Activated naive CD4-positive, alpha-beta T cell treated with Interleukin-2 at 50 U/mL for 16 hours (primary cell): Measurements from ENCODE around the gene IGSF23.
"Not testable (repeated sequence)": the region's sequence is repeated elsewhere in the genome, so short reads cannot be mapped to it uniquely, and the experiment has no call there.

Source experiments
- DNase-seq: peaks from one replicate; pipeline ENCODE4 v3.0.0-alpha.2; 2020

Gene IGSF23

DNA sequence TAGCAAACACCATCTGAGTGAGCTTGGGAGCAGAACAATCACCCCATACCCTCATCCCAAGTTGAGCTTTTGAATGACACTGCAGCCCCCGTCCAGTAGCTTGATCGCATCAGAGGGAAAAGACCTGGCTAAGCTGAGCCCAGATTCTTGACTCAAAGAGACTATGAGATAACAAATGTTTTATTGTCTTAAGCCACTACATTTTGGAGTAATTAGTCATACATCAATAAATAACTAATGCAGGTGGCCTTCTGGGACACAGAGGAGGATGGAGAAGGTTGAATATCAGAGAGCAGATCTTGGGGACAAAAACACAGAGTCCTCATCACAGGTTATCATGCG is 24.6 kb upstream of the IGSF23 start:
- DNase-seq, result no peak

DNA sequence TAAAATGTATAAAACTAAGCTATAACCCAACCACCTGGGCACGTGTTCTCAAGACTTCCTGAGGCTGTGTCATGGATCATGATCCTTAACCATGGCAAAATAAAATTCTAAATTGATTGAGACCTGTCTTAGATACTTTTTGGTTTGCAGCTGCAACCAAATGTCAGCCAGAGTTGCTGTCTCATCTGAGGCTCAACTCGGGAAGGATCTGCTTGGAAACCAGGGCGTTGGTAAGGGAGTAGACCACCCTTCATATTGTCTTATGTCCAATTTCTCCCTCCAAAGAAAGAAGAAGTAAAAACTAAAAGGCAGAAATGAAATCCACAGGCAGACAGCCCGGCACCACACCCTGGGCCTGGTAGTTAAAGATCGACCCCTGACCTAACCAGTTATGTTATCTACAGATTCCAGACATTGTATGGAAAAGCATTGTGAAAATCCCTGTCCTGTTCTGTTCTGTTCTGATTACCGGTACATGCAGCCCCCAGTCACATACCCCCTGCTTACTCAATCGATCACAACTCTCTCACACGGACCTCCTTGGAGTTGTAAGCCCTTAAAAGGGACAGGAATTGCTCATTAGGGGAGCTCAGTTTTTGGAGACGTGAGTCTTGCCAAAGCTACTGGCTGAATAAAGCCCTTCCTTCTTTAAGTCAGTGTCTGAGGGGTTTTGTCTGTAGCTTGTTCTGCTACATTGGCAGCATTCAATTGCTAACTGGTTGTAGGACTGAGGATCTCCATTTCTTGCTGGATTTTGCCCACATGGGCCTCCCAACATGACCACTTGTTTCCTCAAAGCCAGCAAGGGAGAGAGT is 22.9 kb upstream of the IGSF23 start:
- no peak for DNase-seq

DNA sequence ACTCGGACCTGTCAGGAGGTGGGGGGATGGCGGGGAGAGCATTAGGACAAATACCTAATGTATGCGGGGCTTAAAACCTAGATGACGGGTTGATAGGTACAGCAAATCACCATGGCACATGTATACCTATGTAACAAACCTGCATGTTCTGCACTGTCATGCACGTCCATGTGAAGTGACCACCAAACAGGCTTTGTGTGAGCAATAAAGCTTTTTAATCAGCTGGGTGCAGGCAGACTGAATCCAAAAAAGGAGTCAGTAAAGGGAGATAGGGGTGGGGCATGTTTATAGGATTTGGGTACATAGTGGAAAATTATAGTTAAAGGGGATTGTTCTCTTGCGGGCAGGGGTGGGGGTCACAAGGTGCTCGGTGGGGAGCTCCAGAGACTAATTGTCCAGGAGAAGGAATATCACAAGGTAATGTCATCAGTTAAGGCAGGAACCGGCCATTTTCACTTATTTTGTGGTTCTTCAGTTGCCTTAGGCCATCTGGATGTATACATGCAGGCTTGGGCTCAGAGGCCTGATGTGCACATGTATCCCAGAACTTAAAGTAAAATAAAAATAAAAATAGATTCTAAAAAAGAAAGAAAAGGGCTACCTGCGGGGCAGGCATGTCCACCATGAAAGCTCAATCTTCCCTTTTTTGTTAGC is 21.9 kb upstream of the IGSF23 start:
- not testable (repeated sequence) for DNase-seq

DNA sequence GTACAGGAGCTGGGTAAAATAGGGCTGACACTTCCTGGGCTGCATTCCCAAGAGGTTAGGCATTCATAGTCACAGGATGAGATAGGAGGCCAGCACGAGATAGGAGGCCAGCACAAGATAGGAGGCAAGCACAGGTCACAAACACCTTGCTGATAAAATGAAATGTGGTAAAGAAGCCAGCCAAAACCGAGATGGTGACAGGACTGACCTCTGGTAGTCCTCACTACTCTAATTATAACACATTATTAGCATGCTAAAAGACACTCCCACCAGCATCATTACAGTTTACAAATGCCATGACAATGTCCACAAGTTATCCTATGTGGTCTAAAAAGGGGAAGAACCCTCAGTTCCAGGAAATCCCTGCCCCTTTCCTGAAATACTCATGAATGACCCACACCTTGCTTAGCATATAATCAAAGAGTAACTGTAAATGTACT is 20.9 kb upstream of the IGSF23 start:
- DNase-seq, result no peak

DNA sequence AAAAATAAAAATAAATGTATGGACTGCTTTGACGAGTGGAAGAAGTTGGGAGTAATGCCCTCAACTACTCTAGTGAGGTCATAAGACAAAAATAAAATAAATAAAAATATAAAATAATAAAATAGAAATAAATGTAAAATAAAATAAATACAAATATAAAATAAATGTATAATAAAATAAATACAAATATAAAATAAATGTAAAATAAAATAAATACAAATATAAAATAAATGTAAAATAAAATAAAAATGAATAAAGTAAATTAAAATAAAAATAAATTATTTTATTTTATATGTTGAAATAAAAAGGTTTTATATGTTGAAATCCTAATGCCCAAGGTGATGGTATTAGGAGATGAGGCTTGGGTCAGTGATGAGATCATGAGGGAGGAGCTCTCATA is 20.1 kb upstream of the IGSF23 start:
- DNase-seq, result no peak

DNA sequence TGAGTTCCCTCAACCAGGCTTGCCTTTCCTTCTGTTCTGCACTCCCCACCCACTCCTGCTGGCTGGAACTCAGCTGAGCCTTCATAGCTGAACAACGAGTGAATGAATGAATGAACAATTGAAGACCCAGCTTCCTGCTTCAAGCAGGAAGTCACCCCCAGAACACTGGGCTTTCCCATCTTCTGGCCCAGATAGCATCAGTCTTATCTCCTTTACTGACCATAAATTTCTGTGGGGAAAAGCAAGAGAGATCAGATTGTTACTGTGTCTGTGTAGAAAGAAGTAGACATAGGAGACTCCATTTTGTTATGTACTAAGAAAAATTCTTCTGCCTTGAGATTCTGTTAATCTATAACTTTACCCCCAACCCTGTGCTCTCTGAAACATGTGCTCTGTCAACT is 19.5 kb upstream of the IGSF23 start:
- DNase-seq, result not testable (repeated sequence)

DNA sequence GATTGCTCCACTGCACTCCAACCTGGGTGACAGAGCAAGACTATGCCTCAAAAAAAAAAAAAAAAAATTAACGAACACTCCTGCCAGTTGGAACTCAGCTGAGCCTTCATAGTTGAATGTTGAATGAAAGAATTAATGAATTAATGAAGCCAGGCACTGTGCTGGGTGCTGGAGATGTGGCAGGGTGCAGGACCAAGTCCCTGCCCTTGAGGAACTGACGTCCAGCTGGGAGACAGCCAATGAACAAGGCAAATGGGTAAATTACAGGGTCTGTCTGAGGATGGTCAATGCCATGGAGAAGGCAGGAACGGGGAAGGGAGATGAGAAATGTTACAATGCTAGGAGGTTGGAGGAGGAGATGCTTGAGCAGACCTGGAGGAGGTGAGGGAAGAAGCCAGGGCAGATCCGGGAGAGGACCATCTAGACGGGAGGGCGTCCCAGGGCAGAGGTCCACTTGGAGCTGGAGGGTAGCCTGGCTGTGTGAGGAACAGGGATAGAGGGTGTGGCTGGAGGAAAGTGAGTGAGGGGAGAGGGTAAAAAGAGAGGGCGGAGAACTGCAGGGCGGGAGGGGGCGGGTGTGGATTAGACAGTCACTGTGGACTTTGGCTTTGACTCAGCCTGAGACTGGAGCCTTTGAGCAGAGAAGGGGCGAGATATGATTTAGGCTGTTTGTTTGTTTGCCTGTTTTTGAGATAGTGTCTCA is 16.8 kb upstream of the IGSF23 start:
- DNase-seq, result no peak

DNA sequence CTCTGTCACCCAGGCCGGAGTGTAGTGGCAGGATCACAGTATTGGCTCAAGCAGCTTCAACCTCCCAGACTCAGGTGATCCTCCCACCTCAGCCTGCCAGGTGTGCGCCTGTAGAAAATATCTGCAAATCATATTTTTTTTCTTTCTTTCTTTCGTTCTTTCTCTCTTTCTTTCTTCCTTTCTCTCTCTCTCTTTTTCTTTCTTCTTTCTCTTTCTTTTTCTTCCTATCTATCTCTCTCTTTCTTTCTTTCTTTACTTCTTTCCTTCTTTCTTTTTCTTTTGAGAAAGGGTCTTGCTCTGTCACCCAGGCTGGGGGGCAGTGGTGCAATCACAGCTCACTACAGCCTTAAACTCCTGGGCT is 16.3 kb upstream of the IGSF23 start:
- no peak for DNase-seq

DNA sequence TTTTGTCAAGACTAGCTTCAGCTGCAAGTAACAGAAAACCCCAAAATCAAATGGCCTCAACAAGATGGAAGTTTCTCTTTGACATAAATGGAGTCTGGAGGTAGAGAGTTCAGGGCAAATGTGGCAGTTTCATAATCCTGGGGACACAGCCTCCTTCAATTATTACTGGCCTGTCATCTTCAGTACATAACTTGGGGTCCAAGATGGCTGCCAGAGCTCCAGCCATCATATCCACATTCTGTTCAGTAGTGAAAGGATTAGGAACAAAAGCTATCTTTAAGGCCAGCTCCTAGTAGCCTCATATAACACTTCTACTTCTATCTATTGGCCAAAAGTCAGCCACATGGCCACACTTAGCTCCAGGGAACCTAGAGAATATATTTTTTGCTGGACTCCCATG is 15.0 kb upstream of the IGSF23 start:
- no peak for DNase-seq

DNA sequence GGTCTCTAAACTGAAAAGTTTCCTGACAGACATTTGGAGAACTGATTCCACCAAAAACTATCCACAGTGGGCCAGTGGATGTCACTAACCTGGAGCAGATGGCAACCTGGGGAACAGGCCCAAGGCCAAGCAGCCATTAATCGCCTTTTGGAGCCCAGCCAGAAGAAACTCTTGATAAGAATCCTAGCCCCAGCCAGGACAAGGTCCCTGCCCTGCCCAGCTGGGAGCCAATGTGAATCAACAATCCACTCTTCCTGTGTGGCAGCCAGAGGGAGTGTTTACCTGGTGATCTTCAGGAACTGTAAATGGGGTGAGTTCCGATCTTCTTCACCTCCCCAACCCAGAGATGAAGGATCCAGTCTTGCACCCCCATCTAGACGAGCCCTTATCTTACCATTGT is 14.5 kb upstream of the IGSF23 start:
- DNase-seq, result no peak

DNA sequence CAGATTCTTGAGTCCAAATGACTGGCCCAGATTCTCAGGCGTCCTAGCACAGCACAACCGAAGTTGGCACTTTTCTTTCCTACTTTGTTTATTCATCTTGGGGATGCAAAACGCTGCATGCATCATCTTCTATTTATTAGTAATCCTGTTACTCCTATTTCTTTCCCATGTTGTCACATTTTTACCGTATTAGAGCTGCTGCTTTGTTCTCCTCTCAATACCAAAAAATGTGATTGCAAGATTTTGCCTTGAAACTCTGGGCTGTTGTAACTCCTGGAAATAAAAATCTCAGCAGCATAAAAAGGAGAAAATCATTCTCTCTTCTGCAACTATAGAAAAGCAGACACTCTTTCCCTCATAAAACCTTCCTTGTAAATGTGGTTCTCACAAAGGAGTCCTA is 12.9 kb upstream of the IGSF23 start:
- DNase-seq, result no peak

DNA sequence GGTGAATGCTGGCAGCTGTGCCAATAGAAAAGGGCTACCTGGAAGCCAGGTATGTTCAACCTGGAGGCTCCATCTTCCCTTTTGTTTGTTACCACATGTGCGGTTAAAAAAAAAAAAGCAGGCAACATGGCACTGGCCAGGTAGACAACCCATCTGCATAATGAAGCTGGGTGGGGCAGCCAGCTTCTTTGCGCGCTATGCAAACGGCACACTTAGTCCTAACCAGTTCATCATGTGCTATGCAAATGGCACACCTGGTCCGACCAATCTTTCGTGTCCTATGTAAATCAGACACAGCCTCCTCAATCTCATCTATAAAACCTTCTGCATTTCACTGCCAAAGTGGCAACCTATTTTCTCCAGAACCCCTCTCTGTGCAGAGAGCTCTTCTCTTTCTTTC is 11.3 kb upstream of the IGSF23 start:
- no peak for DNase-seq

DNA sequence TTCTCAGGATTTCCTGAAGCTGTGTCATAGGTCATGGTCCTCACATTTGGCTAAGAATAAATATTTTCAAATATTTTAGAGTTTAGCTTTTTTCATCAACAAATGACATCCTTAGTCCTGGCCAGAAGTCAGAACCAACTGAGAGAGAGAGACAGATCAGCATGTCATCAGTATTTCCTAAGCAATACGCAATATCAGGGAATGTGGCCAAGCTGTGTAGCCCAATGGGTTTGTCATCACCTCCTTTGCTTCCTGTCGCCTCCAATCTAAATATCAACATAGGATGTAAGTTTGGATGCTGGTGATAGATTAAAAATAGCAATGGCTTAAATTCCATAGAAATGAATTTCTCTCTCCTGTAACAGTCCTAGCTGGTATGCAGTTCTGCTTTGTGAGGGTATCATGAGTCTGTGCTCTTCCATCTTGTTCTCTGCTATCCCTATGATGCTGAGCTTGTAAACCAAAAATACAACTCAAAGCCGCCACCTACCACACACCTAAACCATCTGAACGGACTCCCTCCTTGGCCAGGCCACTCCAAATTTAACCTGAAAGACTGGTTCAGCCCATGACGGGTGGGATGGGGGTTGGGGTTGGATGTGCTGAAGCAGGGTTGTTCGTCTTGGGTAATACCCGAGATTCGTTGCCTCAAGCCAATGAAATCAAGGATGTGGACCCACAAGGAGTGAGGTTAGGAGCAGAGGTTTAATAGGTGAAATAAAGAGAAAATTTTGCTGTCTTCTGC is 10.0 kb upstream of the IGSF23 start:
- no peak for DNase-seq

DNA sequence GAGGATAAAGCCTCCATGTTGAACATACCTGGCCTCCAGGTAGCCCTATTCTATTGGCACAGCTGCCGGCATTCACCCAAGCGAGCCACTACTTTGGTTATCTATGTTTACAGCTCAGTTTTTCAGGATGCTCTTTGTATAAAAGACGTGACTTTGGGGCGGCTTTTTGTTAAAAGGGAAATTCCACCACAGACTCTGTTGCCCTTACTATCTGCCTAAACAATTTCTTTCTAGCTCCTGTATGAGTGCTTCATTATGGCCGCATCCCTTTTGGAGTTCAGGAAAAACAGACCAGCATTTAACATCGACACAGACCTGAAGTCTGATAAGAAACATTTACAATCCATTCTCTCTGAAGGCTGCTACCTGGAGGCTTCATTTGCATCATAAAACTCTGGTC is 9.1 kb upstream of the IGSF23 start:
- DNase-seq, result no peak

DNA sequence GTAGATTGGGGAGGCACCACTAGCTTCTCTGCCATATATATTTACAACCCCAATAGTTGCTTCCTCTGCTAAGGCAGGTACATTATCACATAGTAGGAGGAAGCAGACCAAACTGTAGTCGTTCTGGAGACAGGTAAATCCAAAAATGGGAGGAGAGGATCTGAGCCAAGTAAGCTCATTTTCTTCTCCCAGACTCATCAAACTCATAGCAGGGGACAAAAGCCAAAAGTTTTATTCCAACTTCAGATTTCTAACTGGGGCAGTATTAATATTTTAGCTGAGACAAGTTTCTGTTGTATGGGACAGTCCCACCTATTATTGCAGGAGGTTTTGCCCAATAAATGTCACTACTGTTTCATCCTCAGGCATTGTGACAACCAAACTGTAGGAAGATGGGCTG is 7.8 kb upstream of the IGSF23 start:
- no peak for DNase-seq

DNA sequence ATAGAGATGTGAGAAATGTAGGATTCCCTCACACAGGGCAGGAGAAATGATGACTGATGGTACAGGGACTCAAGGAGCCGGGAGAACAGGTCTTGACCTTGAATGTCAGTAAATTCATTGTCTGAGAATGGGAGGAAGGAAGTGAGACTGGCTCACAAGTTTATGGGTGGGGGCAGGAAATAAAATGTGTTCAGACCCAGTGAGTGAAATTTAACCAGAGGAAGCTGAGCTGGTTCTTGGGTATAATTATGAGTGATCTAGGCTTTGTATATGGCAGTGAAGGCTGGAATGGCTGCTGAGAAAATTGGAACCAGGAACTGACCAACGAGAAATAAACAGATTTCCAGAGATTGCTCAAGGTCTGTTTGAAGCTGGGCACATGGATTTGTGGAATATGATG is 6.3 kb upstream of the IGSF23 start:
- DNase-seq, result no peak

DNA sequence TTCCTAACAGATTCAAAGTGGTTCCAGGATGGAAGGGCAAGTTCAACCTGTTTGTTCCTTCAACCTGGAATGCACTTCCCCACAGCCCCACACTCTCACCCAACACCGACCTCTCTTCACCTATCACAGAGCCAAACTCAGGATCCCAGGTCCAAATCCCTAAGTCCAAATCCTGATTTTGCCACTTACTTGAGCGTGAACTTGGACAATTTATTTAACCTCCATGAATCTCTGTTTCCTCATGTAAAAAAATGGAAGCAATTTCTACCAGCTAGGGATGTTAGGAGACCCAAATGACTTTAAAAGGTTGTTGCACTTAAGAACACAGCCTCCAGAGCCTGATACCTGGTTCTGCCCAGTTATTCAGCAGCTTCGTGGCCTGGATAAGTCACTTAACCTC is 5.4 kb upstream of the IGSF23 start:
- DNase-seq, result no peak

DNA sequence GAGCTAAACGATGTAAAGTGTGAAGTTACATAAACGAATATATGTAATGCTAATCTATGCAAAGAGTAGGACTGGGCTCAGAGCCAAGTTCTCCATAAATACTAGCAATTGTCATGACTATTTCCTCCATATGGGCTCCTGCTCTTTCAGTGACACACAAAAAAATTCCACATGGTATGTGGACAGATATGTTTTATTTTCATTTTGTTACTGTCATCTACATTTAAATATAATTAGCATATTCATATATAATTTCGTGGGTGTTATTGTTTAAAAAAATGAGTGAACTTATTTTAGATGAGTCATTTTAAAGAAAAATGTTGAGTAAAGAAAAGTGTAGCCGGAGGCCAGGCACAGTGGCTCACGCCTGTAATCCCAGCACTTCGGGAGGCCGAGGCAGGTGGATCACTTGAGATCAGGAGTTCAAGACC is 5.0 kb upstream of the IGSF23 start:
- DNase-seq, result no peak

DNA sequence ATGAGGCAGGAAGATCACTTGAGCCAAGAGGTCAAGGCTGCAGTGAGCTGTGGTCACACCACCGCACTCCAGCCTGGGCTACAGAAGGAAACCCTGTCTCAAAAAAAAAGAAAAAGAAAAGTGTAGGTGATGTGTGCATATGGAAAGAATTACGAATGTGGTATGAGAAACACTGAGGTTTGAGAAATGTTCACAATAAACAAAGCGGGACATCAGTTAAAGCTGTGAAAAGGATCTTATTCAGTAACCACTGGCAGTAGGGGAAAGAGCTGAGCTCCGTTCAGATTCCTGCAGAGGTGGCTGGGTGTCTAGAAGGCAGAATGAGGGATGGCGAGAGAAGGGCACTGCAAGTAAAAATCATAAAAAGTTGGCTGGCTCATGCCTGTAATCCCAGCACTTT is 4.1 kb upstream of the IGSF23 start:
- no peak for DNase-seq

DNA sequence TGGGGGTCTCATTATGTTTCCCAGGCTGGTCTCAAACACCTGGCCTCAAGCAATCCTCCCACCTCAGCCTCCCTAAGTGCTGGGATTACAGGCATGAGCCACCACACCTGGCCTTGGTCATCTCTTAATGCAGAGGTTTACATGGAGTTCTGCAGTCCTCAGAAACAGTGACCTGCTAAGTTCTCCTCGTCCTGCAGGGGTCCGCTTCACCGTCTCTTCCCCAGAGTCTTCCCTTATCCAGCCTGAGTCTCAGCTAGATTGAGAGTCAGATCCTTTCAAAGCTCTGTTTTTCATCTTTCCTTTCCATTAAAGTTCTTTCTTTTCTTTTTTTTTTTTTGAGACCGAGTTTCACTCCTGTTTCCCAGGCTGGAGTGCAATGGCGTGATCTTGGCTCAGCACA is 2.9 kb upstream of the IGSF23 start:
- not testable (repeated sequence) for DNase-seq

DNA sequence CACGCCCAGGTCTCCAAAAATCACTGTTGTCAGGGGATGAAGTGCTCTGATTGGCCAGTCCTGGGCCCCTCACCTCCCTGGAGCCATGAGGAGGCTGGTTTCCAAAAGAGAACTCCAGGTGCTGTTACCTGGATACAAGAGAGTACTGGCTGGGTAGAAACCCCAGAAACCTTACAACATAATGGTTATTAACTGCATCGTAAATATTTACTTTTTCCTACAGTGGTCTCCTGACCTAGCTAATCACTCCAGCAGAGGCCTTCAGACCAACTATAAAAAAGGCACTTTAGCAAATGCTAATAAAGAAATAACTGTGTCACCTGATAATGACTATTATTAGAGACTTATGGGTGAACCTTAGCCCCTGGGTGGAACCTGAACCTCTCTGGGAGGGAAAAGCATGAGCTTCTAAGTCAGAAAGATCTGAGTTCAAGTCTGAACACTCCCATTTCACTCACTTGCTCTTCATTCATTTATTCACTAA is 1.5 kb upstream of the IGSF23 start:
- no peak for DNase-seq

DNA sequence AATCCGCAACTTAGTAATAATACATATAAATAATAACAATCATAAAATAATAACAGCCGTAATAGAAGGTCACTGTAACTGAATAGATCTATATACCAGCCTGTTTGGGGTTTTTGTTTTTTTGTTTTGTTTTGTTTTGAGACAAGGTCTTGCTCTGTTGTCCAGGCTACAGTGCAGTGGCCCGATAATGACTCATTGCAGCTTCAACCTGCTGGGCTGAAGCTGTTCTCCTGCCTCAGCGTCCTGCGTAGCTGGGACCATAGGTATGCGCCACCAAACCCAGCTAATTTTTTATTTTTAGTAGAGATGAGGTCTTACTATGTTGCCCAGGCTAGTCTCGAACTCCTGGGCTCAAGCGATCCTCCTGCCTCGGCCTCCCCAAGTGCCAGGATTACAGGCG is 950 bp downstream of the IGSF23 start:
- DNase-seq, result no peak

DNA sequence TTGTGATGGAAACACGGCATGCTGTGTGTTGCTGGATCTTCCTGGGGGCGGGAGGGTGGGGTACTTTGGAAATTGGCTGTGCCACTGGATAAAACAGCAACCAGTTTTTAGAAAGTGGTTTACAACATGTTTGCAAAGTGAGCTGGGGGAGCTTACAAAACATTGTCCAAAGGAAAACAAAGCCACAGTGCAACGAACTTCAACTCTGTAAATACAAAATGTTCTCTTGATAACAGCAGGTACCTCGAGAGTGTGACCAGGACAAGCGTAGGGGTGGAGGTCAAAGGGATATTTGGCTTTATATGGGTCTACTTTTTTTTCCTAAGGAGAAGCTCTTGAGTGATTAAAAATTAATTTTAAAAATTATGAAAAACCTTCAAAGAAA is 2.5 kb downstream of the IGSF23 start:
- DNase-seq, result no peak
